A549 treated with Hydrocortisone at 1 μM for 4 hours (cell line): ENCODE results near the gene PNLDC1. TPM values are rescaled to one million over a fixed set of nuclear protein-coding genes. Genes with fewer than 3 reads are reported as not detected.

Source experiments
- total RNA-seq: library from RNA; stranded (reverse); fragments of 200-300 nt; extraction: Qiagen RNA extraction; gene quantifications from 5 replicates; pipeline ENCODE4 v1.2.3, GENCODE V29; 2022

Gene PNLDC1
- 0.08 to 0.14 TPM in 2 of 5 replicates, not detected in the others for total RNA-seq

GRCh38 chr6:159800141-159800865 lies at the start of gene PNLDC1:
Gene PNLDC1 (plus strand): TSS chr6:159800276. CDS start chr6:159800308, 32 bp downstream.

GRCh38 chr6:159761873-159762680 lies 38.0 kb upstream of the PNLDC1 start, which contains the start of gene ACAT2:
Gene ACAT2 (plus strand): TSS chr6:159762045. CDS start chr6:159762088, 43 bp downstream.

GRCh38 chr6:159789377-159790148 lies 10.5 kb upstream of the PNLDC1 start, which contains the start of gene TCP1:
Gene TCP1 (minus strand): TSS chr6:159789602. CDS start chr6:159789468, 134 bp downstream.

DNA sequence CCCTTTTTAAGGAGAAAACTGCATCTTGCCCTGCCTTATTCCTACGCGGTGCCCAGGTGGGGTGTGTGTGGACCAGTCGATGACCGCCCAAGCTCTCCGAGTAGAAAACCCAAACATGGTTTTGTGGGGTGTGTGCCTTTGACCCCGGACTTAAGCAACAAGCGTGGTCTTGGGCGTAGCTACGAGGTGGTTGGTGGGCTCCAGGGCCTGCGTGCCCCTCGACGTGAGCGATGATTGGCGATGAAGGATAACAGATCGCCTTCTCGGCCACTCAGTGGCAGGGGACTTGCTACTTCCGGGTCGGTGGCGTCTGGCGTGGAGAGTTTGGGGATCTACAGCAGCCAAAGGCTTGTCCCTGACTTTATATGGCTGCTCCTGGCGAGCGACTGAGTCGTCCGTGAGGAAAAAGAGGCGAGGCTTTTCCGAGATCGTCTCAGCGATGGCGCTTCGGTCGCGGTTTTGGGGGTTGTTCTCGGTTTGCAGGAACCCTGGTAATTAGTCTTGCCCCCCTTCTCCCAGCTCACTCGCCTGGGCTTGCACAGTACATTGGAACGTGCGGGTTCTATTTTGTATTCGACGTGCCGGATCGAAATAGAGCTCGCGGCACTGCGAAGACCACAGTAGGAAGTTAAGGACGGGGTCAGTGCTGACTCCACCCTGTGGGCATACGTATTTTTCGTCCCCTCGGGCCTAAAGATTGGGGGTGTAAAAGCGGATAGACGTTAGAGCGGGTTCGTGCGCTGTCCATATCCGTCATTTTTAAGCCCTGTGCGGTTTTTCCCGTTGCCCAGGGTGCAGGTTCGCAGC lies 9.7 kb upstream of the PNLDC1 start, which contains the start of gene MRPL18:
TSS of gene MRPL18 (plus strand) at position 319 of the 807 bp plus-strand sequence. CDS start at position 440, 121 bp downstream.

Other genes with a start within 250 kb of the PNLDC1 start
- gene SOD2, start 107.0 kb upstream of the PNLDC1 start, total RNA-seq = 152 to 199 TPM (median 183 TPM) in 5 replicates
- 67.4 to 70.9 TPM (median 68.0 TPM) in 5 replicates for gene WTAP, start 72.8 kb upstream of the PNLDC1 start, total RNA-seq
- gene ACAT2, start 38.2 kb upstream of the PNLDC1 start, total RNA-seq = 24.9 to 30.0 TPM (median 27.2 TPM) in 5 replicates
- 212 to 282 TPM (median 226 TPM) in 5 replicates for gene TCP1, start 10.7 kb upstream of the PNLDC1 start, total RNA-seq
- 76.8 to 102 TPM (median 89.8 TPM) in 5 replicates for gene MRPL18, start 9.8 kb upstream of the PNLDC1 start, total RNA-seq
- gene MAS1, start 90.7 kb downstream of the PNLDC1 start, total RNA-seq = not detected in 5 replicates
- 27.4 to 41.2 TPM (median 29.0 TPM) in 5 replicates for gene IGF2R, start 168.8 kb downstream of the PNLDC1 start, total RNA-seq